GM23338 (cell line): ENCODE results near the gene GGCX. TPM values are rescaled to one million over a fixed set of nuclear protein-coding genes. Genes with fewer than 3 reads are reported as not detected.

ENCODE experiments used
- ATAC-seq: fragments of 200-7000 bp; cut with Tn5 transposase; 3 replicates; pipeline ENCODE4 v1.9.1; 2020
- DNase-seq: peaks from one replicate; pipeline ENCODE4 v3.0.0-alpha.2; 2015; ENCODE audit warnings: low spot score
- H2AFZ ChIP-seq: fragments of 200-600 bp; sonication (generic); 2 replicates; pipeline ENCODE4 v1.8.0; 2016; ENCODE audit warnings: antibody characterized with exemption, mild to moderate bottlenecking, moderate library complexity
- H3F3A ChIP-seq: fragments of 200-600 bp; sonication (generic); replicated peaks from 2 replicates; pipeline ENCODE4 v1.8.0; 2017; ENCODE audit warnings: antibody characterized with exemption, mixed run types, low read depth
- H3K27ac ChIP-seq: fragments of 200-600 bp; sonication (generic); 2 replicates; pipeline ENCODE4 v1.6.1; 2016; ENCODE audit warnings: low read depth
- H3K27me3 ChIP-seq: fragments of 200-600 bp; sonication (generic); 2 replicates; pipeline ENCODE4 v1.8.0; 2016; ENCODE audit warnings: mild to moderate bottlenecking, mixed run types, moderate library complexity; ENCODE audit not compliant: insufficient read depth
- H3K36me3 ChIP-seq: fragments of 200-600 bp; sonication (generic); 2 replicates; pipeline ENCODE4 v1.8.0; 2016; ENCODE audit warnings: mild to moderate bottlenecking; ENCODE audit not compliant: insufficient read depth
- H3K4me1 ChIP-seq: fragments of 200-600 bp; sonication (generic); 2 replicates; pipeline ENCODE4 v1.8.0; 2016; ENCODE audit warnings: mild to moderate bottlenecking, moderate library complexity; ENCODE audit not compliant: insufficient read depth
- H3K4me2 ChIP-seq: fragments of 200-600 bp; sonication (generic); 2 replicates; pipeline ENCODE4 v1.7.1; 2017; ENCODE audit warnings: mixed run types
- H3K4me3 ChIP-seq: fragments of 200-600 bp; sonication (generic); 2 replicates; pipeline ENCODE4 v1.6.1; 2016; ENCODE audit warnings: mixed run types
- H3K79me2 ChIP-seq: fragments of 200-600 bp; sonication (generic); replicated peaks from 2 replicates; pipeline ENCODE4 v1.8.0; 2017; ENCODE audit warnings: mild to moderate bottlenecking; ENCODE audit not compliant: insufficient read depth
- H3K9me2 ChIP-seq: fragments of 200-600 bp; sonication (generic); 2 replicates; pipeline ENCODE4 v1.8.0; 2017; ENCODE audit not compliant: insufficient read depth
- H4K20me1 ChIP-seq: fragments of 200-600 bp; sonication (generic); replicated peaks from 2 replicates; pipeline ENCODE4 v1.8.0; 2017; ENCODE audit warnings: mild to moderate bottlenecking; ENCODE audit not compliant: insufficient read depth
- H3K27ac Mint-ChIP-seq: 2 replicates; pipeline ENCODE4 v1.8.0; 2020; ENCODE audit warnings: inconsistent platforms, mild to moderate bottlenecking, moderate library complexity, mixed read lengths
- H3K27me3 Mint-ChIP-seq: 3 replicates; pipeline ENCODE4 v1.8.0; 2022; ENCODE audit warnings: low read depth, mild to moderate bottlenecking, moderate library complexity, mixed read lengths, inconsistent platforms; ENCODE audit not compliant: insufficient read depth, poor library complexity
- H3K36me3 Mint-ChIP-seq: 3 replicates; pipeline ENCODE4 v1.8.0; 2021; ENCODE audit warnings: low read depth, mild to moderate bottlenecking, inconsistent platforms, moderate library complexity, mixed read lengths
- H3K4me1 Mint-ChIP-seq: 3 replicates; pipeline ENCODE4 v1.8.0; 2020; ENCODE audit warnings: mild to moderate bottlenecking, inconsistent platforms, mixed read lengths
- H3K4me3 Mint-ChIP-seq: 3 replicates; pipeline ENCODE4 v1.8.0; 2021; ENCODE audit warnings: moderate library complexity, mild to moderate bottlenecking, inconsistent platforms, mixed read lengths
- H3K9me3 Mint-ChIP-seq: 3 replicates; pipeline ENCODE4 v1.8.0; 2020; ENCODE audit warnings: moderate library complexity, mild to moderate bottlenecking, inconsistent platforms, mixed read lengths
- CREB1 ChIP-seq: fragments of 250-450 bp; sonication (Bioruptor Pico); IDR thresholded peaks from 2 replicates; pipeline ENCODE4 v1.5.0; 2020; ENCODE audit warnings: low read depth, mild to moderate bottlenecking, moderate library complexity
- EZH2 ChIP-seq: fragments of 200-600 bp; sonication (generic); IDR thresholded peaks from one replicate; pipeline ENCODE4 v1.8.0; 2017; ENCODE audit warnings: antibody characterized with exemption, mild to moderate bottlenecking, low read depth; ENCODE audit not compliant: unreplicated experiment
- EZH2phosphoT487 ChIP-seq: fragments of 200-600 bp; sonication (generic); IDR thresholded peaks from one replicate; pipeline ENCODE4 v1.8.1; 2018; ENCODE audit warnings: antibody characterized with exemption; ENCODE audit not compliant: unreplicated experiment
- JUNB ChIP-seq: IDR thresholded peaks from one replicate; pipeline ENCODE4 v1.6.1; 2016; ENCODE audit warnings: antibody characterized with exemption; ENCODE audit not compliant: unreplicated experiment
- NANOG ChIP-seq: IDR thresholded peaks from 2 replicates; pipeline ENCODE4 v1.6.1; 2016; ENCODE audit warnings: antibody characterized with exemption, borderline replicate concordance
- POLR2AphosphoS5 ChIP-seq: IDR thresholded peaks from 2 replicates; pipeline ENCODE4 v1.6.1; 2016; ENCODE audit warnings: antibody characterized with exemption, low read depth
- STAT1 ChIP-seq: IDR thresholded peaks from one replicate; pipeline ENCODE4 v1.6.1; 2016; ENCODE audit warnings: antibody characterized with exemption; ENCODE audit not compliant: unreplicated experiment
- ZNF114 ChIP-seq: fragments of 250-450 bp; sonication (Bioruptor Pico); IDR thresholded peaks from 2 replicates; pipeline ENCODE4 v1.5.0; 2020; ENCODE audit warnings: mild to moderate bottlenecking, moderate library complexity
- ZNF331 ChIP-seq: fragments of 250-450 bp; sonication (Bioruptor Pico); IDR thresholded peaks from 2 replicates; pipeline ENCODE4 v1.5.0; 2020; ENCODE audit warnings: low read depth, mild to moderate bottlenecking, moderate library complexity
- polyA plus RNA-seq: library from polyadenylated mRNA; unstranded; fragments of >200 nt; fragmentation: Nextera tagmentation; extraction: Ambion mirVana; gene quantifications from 2 replicates; pipeline ENCODE4 v1.2.1, GENCODE V29; 2016
- total RNA-seq: library from RNA; depleted of rRNA; stranded (reverse); fragments of >200 nt; shearing (Covaris generic); gene quantifications from 2 replicates; pipeline ENCODE4 v1.2.3, GENCODE V29; 2014
- TF ChIP-seq, protein P1 (sequence below): fragments of 250-450 bp; sonication (Bioruptor Pico); IDR thresholded peaks from 2 replicates; pipeline ENCODE4 v1.5.0; 2020; ENCODE audit warnings: mild to moderate bottlenecking, moderate library complexity
- TF ChIP-seq, protein P2 (sequence below): IDR thresholded peaks from one replicate; pipeline ENCODE4 v1.6.1; 2018; ENCODE audit warnings: antibody characterized with exemption; ENCODE audit not compliant: unreplicated experiment
- TF ChIP-seq, protein P3 (sequence below): IDR thresholded peaks from 2 replicates; pipeline ENCODE4 v1.6.1; 2016; ENCODE audit warnings: antibody characterized with exemption

The GGCX gene
- total and polyA plus RNA-seq, 2 experiments from 2014 or later: 14.4 to 36.2 TPM

DNA sequence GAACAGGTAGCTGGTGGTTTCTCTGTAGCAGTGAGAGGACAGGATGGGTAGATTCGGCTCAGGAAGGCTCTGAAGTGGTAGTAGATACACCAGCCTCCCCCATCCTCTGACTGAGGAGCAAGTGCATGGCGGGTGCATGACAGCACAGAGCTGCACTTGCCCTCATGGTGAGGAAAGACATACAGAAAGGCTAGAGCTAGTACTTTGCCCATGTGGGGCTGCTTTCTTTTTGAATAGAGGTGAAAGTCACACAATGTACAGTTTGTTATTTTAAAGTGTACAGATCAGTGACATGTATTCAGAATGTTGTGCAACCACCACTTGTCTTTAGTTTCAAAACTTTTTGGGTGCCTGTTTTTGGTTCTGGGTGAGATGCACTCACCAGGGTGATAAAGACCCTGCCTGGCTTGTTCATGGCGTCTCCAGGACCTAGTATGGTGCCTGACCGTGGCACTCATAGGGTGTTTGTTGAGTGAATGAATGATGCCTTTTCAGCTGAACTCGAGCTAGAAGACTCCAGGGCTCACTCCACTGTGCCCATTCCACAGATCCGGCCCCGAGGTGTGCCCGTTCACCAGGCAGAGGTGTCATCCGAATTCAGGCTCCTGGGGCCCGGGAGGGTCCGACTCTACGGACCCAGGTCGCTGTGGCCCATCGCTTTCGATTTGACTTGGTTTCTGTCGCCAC is 22.5 kb upstream of the GGCX start (continued):
- TF ChIP-seq, protein P1, sequence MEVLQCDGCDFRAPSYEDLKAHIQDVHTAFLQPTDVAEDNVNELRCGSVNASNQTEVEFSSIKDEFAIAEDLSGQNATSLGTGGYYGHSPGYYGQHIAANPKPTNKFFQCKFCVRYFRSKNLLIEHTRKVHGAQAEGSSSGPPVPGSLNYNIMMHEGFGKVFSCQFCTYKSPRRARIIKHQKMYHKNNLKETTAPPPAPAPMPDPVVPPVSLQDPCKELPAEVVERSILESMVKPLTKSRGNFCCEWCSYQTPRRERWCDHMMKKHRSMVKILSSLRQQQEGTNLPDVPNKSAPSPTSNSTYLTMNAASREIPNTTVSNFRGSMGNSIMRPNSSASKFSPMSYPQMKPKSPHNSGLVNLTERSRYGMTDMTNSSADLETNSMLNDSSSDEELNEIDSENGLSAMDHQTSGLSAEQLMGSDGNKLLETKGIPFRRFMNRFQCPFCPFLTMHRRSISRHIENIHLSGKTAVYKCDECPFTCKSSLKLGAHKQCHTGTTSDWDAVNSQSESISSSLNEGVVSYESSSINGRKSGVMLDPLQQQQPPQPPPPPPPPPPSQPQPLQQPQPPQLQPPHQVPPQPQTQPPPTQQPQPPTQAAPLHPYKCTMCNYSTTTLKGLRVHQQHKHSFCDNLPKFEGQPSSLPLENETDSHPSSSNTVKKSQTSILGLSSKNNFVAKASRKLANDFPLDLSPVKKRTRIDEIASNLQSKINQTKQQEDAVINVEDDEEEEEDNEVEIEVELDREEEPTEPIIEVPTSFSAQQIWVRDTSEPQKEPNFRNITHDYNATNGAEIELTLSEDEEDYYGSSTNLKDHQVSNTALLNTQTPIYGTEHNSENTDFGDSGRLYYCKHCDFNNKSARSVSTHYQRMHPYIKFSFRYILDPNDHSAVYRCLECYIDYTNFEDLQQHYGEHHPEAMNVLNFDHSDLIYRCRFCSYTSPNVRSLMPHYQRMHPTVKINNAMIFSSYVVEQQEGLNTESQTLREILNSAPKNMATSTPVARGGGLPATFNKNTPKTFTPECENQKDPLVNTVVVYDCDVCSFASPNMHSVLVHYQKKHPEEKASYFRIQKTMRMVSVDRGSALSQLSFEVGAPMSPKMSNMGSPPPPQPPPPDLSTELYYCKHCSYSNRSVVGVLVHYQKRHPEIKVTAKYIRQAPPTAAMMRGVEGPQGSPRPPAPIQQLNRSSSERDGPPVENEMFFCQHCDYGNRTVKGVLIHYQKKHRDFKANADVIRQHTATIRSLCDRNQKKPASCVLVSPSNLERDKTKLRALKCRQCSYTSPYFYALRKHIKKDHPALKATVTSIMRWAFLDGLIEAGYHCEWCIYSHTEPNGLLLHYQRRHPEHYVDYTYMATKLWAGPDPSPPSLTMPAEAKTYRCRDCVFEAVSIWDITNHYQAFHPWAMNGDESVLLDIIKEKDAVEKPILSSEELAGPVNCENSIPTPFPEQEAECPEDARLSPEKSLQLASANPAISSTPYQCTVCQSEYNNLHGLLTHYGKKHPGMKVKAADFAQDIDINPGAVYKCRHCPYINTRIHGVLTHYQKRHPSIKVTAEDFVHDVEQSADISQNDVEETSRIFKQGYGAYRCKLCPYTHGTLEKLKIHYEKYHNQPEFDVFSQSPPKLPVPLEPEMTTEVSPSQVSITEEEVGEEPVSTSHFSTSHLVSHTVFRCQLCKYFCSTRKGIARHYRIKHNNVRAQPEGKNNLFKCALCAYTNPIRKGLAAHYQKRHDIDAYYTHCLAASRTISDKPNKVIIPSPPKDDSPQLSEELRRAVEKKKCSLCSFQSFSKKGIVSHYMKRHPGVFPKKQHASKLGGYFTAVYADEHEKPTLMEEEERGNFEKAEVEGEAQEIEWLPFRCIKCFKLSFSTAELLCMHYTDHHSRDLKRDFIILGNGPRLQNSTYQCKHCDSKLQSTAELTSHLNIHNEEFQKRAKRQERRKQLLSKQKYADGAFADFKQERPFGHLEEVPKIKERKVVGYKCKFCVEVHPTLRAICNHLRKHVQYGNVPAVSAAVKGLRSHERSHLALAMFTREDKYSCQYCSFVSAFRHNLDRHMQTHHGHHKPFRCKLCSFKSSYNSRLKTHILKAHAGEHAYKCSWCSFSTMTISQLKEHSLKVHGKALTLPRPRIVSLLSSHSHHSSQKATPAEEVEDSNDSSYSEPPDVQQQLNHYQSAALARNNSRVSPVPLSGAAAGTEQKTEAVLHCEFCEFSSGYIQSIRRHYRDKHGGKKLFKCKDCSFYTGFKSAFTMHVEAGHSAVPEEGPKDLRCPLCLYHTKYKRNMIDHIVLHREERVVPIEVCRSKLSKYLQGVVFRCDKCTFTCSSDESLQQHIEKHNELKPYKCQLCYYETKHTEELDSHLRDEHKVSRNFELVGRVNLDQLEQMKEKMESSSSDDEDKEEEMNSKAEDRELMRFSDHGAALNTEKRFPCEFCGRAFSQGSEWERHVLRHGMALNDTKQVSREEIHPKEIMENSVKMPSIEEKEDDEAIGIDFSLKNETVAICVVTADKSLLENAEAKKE (CRISPR knock-in tag): no peak
- TF ChIP-seq JUNB: no peak
- no peak for TF ChIP-seq NANOG
- no peak for TF ChIP-seq EZH2
- no peak for TF ChIP-seq POLR2AphosphoS5
- no peak for TF ChIP-seq STAT1

DNA sequence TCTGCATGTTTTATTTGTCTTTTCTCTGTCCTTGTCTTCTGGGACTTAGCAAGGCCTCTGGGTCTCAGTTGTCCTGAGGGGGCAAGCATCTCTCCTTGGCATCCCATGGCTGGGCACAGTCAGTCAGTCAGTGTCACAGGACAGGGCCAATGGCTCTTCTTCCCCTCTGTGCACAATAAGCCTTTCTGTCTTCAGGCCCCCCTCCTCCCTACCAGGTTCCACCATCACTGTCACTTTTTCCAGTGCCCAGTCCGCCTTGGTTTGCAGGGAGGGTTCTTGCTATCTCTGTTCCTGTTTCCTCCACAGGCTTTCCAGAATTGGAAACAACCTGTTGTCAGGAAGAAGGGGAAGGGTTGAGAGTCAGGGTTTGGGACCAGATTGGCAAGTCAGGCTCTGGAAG is 21.2 kb upstream of the GGCX start:
- H3K4me3 Mint-ChIP-seq: no peak overlapping the region
- no peaks in the 10 kb centered on the region for H3K36me3 ChIP-seq
- no peak overlapping the region for H3K27ac Mint-ChIP-seq
- ATAC-seq: no peak
- no peak for TF ChIP-seq STAT1
- TF ChIP-seq, protein P2, sequence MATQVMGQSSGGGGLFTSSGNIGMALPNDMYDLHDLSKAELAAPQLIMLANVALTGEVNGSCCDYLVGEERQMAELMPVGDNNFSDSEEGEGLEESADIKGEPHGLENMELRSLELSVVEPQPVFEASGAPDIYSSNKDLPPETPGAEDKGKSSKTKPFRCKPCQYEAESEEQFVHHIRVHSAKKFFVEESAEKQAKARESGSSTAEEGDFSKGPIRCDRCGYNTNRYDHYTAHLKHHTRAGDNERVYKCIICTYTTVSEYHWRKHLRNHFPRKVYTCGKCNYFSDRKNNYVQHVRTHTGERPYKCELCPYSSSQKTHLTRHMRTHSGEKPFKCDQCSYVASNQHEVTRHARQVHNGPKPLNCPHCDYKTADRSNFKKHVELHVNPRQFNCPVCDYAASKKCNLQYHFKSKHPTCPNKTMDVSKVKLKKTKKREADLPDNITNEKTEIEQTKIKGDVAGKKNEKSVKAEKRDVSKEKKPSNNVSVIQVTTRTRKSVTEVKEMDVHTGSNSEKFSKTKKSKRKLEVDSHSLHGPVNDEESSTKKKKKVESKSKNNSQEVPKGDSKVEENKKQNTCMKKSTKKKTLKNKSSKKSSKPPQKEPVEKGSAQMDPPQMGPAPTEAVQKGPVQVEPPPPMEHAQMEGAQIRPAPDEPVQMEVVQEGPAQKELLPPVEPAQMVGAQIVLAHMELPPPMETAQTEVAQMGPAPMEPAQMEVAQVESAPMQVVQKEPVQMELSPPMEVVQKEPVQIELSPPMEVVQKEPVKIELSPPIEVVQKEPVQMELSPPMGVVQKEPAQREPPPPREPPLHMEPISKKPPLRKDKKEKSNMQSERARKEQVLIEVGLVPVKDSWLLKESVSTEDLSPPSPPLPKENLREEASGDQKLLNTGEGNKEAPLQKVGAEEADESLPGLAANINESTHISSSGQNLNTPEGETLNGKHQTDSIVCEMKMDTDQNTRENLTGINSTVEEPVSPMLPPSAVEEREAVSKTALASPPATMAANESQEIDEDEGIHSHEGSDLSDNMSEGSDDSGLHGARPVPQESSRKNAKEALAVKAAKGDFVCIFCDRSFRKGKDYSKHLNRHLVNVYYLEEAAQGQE: no peak
- TF ChIP-seq POLR2AphosphoS5: no peak
- TF ChIP-seq CREB1 (CRISPR knock-in tag): no peak
- TF ChIP-seq ZNF331 (CRISPR knock-in tag): no peak
- no peak for TF ChIP-seq EZH2
- TF ChIP-seq, protein P3, sequence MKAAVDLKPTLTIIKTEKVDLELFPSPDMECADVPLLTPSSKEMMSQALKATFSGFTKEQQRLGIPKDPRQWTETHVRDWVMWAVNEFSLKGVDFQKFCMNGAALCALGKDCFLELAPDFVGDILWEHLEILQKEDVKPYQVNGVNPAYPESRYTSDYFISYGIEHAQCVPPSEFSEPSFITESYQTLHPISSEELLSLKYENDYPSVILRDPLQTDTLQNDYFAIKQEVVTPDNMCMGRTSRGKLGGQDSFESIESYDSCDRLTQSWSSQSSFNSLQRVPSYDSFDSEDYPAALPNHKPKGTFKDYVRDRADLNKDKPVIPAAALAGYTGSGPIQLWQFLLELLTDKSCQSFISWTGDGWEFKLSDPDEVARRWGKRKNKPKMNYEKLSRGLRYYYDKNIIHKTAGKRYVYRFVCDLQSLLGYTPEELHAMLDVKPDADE: no peak
- TF ChIP-seq EZH2phosphoT487: no peak
- no peak for TF ChIP-seq ZNF114 (CRISPR knock-in tag)
- no peak for TF ChIP-seq NANOG
- no peak for DNase-seq
- no peaks in the 10 kb centered on the region for H3K9me2 ChIP-seq
- peaks cover 31% of the 10 kb centered on the region for H3K27me3 ChIP-seq
- no peaks in the 10 kb centered on the region for H3K79me2 ChIP-seq
- no peak overlapping the region for H3K4me2 ChIP-seq
- H3K27me3 Mint-ChIP-seq: peaks cover 30% of the 10 kb centered on the region
- peaks cover 10% of the 10 kb centered on the region; the same call in 1 of the 3 replicates for H3K36me3 Mint-ChIP-seq
- H3K9me3 Mint-ChIP-seq: 0 out of 3 replicates have a peak, but pooled peaks cover 3% of the 10 kb centered on the region
- H3F3A ChIP-seq: peaks cover 8% of the 10 kb centered on the region; the same call in 1 of the 2 replicates
- H3K4me1 ChIP-seq: peaks cover 30% of the 10 kb centered on the region
- H2AFZ ChIP-seq: no peak overlapping the region
- no peak overlapping the region for H3K27ac ChIP-seq
- H4K20me1 ChIP-seq: no peaks in the 10 kb centered on the region
- H3K4me3 ChIP-seq: no peak overlapping the region
- peaks cover 33% of the 10 kb centered on the region for H3K4me1 Mint-ChIP-seq
